Adrenal gland (tissue), 5 donors: ENCODE data around the gene STOML1.

Experiments used
- CTCF ChIP-seq, 6 experiments: fragments of 450-650 bp in 4 of 6; fragments of 200-600 bp in 2 of 6; sonication (generic) in 1 of 6; IDR thresholded peaks; 1 replicate in 5 of 6; 2 replicates in 1 of 6; pipeline versions ENCODE4 v1.5.1 to v1.8.0; 2016 to 2021; ENCODE audit warnings: antibody characterized with exemption in 6 of 6, mild to moderate bottlenecking in 2 of 6, moderate library complexity in 1 of 6
- POLR2A ChIP-seq, 2 donors: fragments of 450-650 bp; IDR thresholded peaks; one replicate each; pipeline ENCODE4 v1.6.1; 2017; ENCODE audit warnings: antibody characterized with exemption in 2 of 2, mild to moderate bottlenecking in 2 of 2, moderate library complexity in 1 of 2
- donor health status: DM: no; HTN: no; CAD: no.

DNA sequence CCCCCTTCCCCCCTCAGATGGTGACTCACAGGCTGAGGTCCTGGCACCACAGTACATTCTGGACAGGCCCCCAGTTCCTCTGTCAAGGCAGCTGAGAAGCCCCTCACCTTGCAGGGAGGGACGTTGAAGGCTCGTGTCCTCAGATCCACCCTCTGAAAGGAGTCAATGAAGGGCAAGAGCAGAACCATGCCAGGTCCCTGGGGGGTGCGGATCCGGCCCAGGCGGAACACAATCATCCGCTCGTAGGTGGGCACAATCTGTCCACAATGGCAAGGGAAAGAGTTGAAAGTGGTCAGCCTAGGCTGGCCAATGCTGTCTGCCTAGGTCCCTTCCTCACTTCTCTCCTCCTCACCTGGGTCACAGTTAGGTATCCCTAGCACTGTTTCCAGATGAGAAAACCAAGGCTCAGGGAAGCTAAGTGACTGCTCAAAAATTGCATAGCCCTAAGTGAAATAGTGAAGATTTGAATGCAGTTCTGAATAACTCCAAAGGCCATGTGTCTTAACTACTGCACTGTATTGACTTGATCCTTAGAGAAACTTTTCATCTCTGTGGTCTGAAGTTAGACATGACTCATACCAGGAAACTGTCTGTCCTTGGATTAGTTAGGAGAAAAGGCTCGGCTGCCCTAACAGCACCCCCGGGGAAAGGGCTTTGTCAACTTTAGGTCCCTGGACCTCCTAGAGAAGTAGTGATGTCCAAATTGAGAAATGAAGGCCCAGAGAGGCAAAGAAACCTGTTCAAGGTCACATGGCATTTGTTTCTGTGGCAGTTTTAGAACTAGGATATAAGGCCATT is 2.9 kb downstream of the STOML1 start:
- no peak for TF ChIP-seq CTCF (IDR thresholded peaks at IDR 0.05)
- no peak for TF ChIP-seq POLR2A (IDR thresholded peaks at IDR 0.05)
